Femur (tissue), 1 donor: ENCODE data around the gene NHLRC2.

Experiments
- DNase-seq: peaks from one replicate; pipeline ENCODE4 v3.0.0-alpha.2; 2017

NHLRC2 gene

GRCh38 chr10:113865901-113866300 is 11.4 kb downstream of the NHLRC2 start:
- no peak for DNase-seq

- no peak for DNase-seq
These were observed 12.3 kb downstream of the NHLRC2 start for GRCh38 chr10:113866551-113867394.

- DNase-seq = no peak
These were observed 13.4 kb downstream of the NHLRC2 start for GRCh38 chr10:113867904-113868303.

GRCh38 chr10:113869789-113870188 is 15.3 kb downstream of the NHLRC2 start:
- DNase-seq = no peak

- DNase-seq = no peak
These were observed 17.9 kb downstream of the NHLRC2 start for GRCh38 chr10:113872139-113873030.

GRCh38 chr10:113875212-113875611 is 20.8 kb downstream of the NHLRC2 start:
- no peak for DNase-seq

- no peak for DNase-seq
These were observed 22.0 kb downstream of the NHLRC2 start for GRCh38 chr10:113876461-113876860.

- no peak for DNase-seq
These were observed 25.2 kb downstream of the NHLRC2 start for GRCh38 chr10:113879691-113880090.

GRCh38 chr10:113880236-113880635 is 25.8 kb downstream of the NHLRC2 start:
- no peak for DNase-seq

- DNase-seq = no peak
These were observed 27.8 kb downstream of the NHLRC2 start for GRCh38 chr10:113882240-113882639.

GRCh38 chr10:113889911-113890310 is 35.5 kb downstream of the NHLRC2 start:
- no peak for DNase-seq

GRCh38 chr10:113890769-113891168 is 36.3 kb downstream of the NHLRC2 start:
- no peak for DNase-seq

- no peak for DNase-seq
These were observed 37.0 kb downstream of the NHLRC2 start for GRCh38 chr10:113891476-113891875.

- no peak for DNase-seq
These were observed 39.1 kb downstream of the NHLRC2 start for GRCh38 chr10:113893570-113893969.

GRCh38 chr10:113894581-113894980 is 40.1 kb downstream of the NHLRC2 start:
- no peak for DNase-seq

GRCh38 chr10:113895018-113895417 is 40.6 kb downstream of the NHLRC2 start:
- DNase-seq = no peak

GRCh38 chr10:113897693-113898618 is 43.5 kb downstream of the NHLRC2 start:
- DNase-seq = no peak

- DNase-seq = no peak
These were observed 45.6 kb downstream of the NHLRC2 start for GRCh38 chr10:113899952-113900598.

- DNase-seq = no peak
These were observed 51.3 kb downstream of the NHLRC2 start for GRCh38 chr10:113905756-113906155.

GRCh38 chr10:113907166-113907565 is 52.7 kb downstream of the NHLRC2 start:
- no peak for DNase-seq

GRCh38 chr10:113908236-113908635 is 53.8 kb downstream of the NHLRC2 start:
- DNase-seq = no peak

- no peak for DNase-seq
These were observed 56.7 kb downstream of the NHLRC2 start for GRCh38 chr10:113911113-113911512.
